Loucy (cell line): ENCODE results near the gene GRP.

Experiments
- H2AFZ ChIP-seq: fragments of 200-600 bp; sonication (generic); 2 replicates; pipeline ENCODE4 v1.6.0; 2016; ENCODE audit warnings: antibody characterized with exemption, mild to moderate bottlenecking, low read length, moderate library complexity
- H3F3A ChIP-seq: fragments of 200-600 bp; 2 replicates; pipeline ENCODE4 v1.6.0; 2016; ENCODE audit warnings: antibody characterized with exemption, low read depth, mild to moderate bottlenecking
- H3K27me3 ChIP-seq: fragments of 200-600 bp; sonication (generic); 2 replicates; pipeline ENCODE4 v1.6.1; 2014; ENCODE audit warnings: low read length, mild to moderate bottlenecking; ENCODE audit not compliant: insufficient read depth, poor library complexity, severe bottlenecking
- H3K36me3 ChIP-seq: fragments of 200-600 bp; sonication (generic); 2 replicates; pipeline ENCODE4 v1.6.1; 2016; ENCODE audit warnings: low read length; ENCODE audit not compliant: insufficient read depth
- H3K4me1 ChIP-seq: fragments of 200-600 bp; sonication (generic); 2 replicates; pipeline ENCODE4 v1.5.1; 2014; ENCODE audit warnings: low read length, mild to moderate bottlenecking; ENCODE audit not compliant: insufficient read depth, poor library complexity, severe bottlenecking
- H3K4me2 ChIP-seq: fragments of 200-600 bp; sonication (generic); 2 replicates; pipeline ENCODE4 v1.6.0; 2014; ENCODE audit warnings: antibody characterized with exemption, low read length, low read depth, mild to moderate bottlenecking; ENCODE audit not compliant: poor library complexity, severe bottlenecking
- H3K4me3 ChIP-seq: fragments of 200-600 bp; sonication (generic); 2 replicates; pipeline ENCODE4 v1.5.1; 2014; ENCODE audit warnings: low read length, mild to moderate bottlenecking, mixed read lengths; ENCODE audit not compliant: poor library complexity, severe bottlenecking
- H3K79me2 ChIP-seq: fragments of 200-600 bp; sonication (generic); 2 replicates; pipeline ENCODE4 v1.6.1; 2014; ENCODE audit warnings: low read length; ENCODE audit not compliant: insufficient read depth
- H3K9ac ChIP-seq: fragments of 200-600 bp; sonication (generic); 2 replicates; pipeline ENCODE4 v1.6.0; 2014; ENCODE audit warnings: mild to moderate bottlenecking, low read depth, low read length, moderate library complexity; ENCODE audit not compliant: poor library complexity, severe bottlenecking
- H3K9me2 ChIP-seq: fragments of 200-600 bp; sonication (generic); replicated peaks from 2 replicates; pipeline ENCODE4 v1.6.1; 2016; ENCODE audit warnings: low read depth, low read length, mixed read lengths
- H3K9me3 ChIP-seq: fragments of 200-600 bp; sonication (generic); 2 replicates; pipeline ENCODE4 v1.6.1; 2014; ENCODE audit warnings: mild to moderate bottlenecking, antibody characterized with exemption, low read length, low read depth; ENCODE audit not compliant: insufficient read depth
- H4K20me1 ChIP-seq: fragments of 200-600 bp; sonication (generic); 2 replicates; pipeline ENCODE4 v1.6.0; 2014; ENCODE audit warnings: antibody characterized with exemption, low read length, mild to moderate bottlenecking; ENCODE audit not compliant: insufficient read depth, poor library complexity, severe bottlenecking
- CTCF ChIP-seq: fragments of 200-600 bp; sonication (generic); conservative IDR thresholded peaks from 2 replicates; pipeline ENCODE4 v1.5.1; 2014; ENCODE audit warnings: mild to moderate bottlenecking, antibody characterized with exemption, low read length
- EZH2phosphoT487 ChIP-seq: fragments of 200-600 bp; IDR thresholded peaks from 2 replicates; pipeline ENCODE4 v1.6.1; 2018; ENCODE audit warnings: antibody characterized with exemption, mild to moderate bottlenecking, moderate library complexity, borderline replicate concordance

GRP gene

GRCh38 chr18:59180150-59180845, 39.7 kb upstream of the GRP start:
- Histone ChIP-seq H3K9me2 (no peaks in the 10 kb centered on the region), H4K20me1 (no peaks in the 10 kb centered on the region)

DNA sequence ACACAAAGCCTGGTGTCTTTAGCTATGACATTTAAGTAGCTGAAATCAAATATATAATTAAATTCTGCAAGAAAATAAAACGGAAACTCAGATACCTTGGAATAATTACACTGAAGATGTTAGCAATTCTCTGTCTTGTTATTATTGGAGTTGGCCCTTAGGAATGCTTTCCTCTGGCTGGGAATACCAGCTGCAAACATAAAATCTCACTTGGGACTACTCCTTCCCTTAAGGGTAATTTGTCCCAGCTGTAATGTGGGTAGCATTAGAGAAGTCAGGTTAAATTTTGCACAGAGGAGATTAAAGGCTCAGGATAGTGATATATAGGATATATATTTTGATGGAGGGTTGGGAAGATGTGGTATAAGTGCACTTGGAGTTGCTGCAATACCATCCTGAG, 37.3 kb upstream of the GRP start:
- no peaks in the 10 kb centered on the region for H4K20me1 ChIP-seq
- H3K4me2 ChIP-seq: no peak overlapping the region
- H3F3A ChIP-seq: no peaks in the 10 kb centered on the region
- no peak overlapping the region for H3K4me3 ChIP-seq
- H3K9me2 ChIP-seq: no peaks in the 10 kb centered on the region
- H3K9me3 ChIP-seq: no peaks in the 10 kb centered on the region
- no peaks in the 10 kb centered on the region for H3K27me3 ChIP-seq
- no peak for TF ChIP-seq CTCF
- TF ChIP-seq EZH2phosphoT487: no peak
- no peaks in the 10 kb centered on the region for H3K36me3 ChIP-seq
- no peak overlapping the region for H3K9ac ChIP-seq
- H2AFZ ChIP-seq: no peak overlapping the region
- H3K79me2 ChIP-seq: no peaks in the 10 kb centered on the region
- H3K4me1 ChIP-seq: no peaks in the 10 kb centered on the region

More at GRCh38 chr18:59180150-59180845, 39.7 kb upstream of the GRP start:
- Histone ChIP-seq H3K9me3 (no peaks in the 10 kb centered on the region), H3K79me2 (no peaks in the 10 kb centered on the region), H3K4me3 (no peak overlapping the region), H3K36me3 (no peaks in the 10 kb centered on the region), H3F3A (no peaks in the 10 kb centered on the region), H3K27me3 (no peaks in the 10 kb centered on the region), H3K4me2 (no peak overlapping the region), H3K4me1 (no peaks in the 10 kb centered on the region), H3K9ac (no peak overlapping the region), H2AFZ (no peak overlapping the region)
- no peak for TF ChIP-seq EZH2phosphoT487
- no peak for TF ChIP-seq CTCF

- no peaks in the 10 kb centered on the region for H3K36me3 ChIP-seq
- no peaks in the 10 kb centered on the region for H3K4me1 ChIP-seq
- TF ChIP-seq EZH2phosphoT487 (no peak), CTCF (no peak)
- H3K4me2 ChIP-seq: no peak overlapping the region
- no peaks in the 10 kb centered on the region for H4K20me1 ChIP-seq
- H3K4me3 ChIP-seq: no peak overlapping the region
- H3K79me2 ChIP-seq: no peaks in the 10 kb centered on the region
- H3K9me2 ChIP-seq: no peaks in the 10 kb centered on the region
- H3K9me3 ChIP-seq: no peaks in the 10 kb centered on the region
- no peak overlapping the region for H3K9ac ChIP-seq
- H2AFZ ChIP-seq: no peak overlapping the region
- no peaks in the 10 kb centered on the region for H3K27me3 ChIP-seq
- H3F3A ChIP-seq: no peaks in the 10 kb centered on the region
These were observed 30.9 kb upstream of the GRP start for GRCh38 chr18:59189008-59189407.
